Measurements from ENCODE around the gene C6orf89.

DNA sequence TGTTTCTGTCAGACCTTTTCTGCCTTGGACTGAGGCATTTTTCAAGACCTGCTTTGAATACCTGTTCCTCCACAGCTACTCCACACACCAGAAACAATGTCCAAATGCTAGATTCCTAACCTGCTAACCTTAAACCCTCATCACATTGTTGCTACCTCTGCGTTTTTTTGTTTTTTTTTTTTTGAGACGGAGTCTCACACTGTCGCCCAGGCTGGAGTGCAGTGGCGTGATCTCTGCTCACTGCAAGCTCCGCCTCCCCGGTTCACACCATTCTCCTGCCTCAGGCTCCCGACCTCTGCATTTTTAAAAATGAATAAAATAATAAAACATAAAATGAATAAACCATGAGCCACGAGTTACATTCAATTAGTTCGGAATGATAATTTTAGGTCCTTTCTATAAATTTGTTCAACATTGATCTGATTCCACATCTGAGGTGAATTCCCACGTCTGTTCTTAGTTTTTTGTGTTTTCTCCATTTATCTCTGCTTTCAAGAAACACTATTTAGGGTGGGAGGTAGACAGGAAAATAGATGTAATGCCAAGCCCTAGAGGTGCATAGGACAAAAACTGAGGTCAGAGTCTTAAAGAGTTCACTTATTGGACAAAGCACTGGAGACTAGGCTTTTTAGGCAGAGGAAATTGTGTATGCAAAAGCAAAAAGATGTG lies 1.3 kb downstream of the C6orf89 start:
- TF ChIP-seq, protein P1, sequence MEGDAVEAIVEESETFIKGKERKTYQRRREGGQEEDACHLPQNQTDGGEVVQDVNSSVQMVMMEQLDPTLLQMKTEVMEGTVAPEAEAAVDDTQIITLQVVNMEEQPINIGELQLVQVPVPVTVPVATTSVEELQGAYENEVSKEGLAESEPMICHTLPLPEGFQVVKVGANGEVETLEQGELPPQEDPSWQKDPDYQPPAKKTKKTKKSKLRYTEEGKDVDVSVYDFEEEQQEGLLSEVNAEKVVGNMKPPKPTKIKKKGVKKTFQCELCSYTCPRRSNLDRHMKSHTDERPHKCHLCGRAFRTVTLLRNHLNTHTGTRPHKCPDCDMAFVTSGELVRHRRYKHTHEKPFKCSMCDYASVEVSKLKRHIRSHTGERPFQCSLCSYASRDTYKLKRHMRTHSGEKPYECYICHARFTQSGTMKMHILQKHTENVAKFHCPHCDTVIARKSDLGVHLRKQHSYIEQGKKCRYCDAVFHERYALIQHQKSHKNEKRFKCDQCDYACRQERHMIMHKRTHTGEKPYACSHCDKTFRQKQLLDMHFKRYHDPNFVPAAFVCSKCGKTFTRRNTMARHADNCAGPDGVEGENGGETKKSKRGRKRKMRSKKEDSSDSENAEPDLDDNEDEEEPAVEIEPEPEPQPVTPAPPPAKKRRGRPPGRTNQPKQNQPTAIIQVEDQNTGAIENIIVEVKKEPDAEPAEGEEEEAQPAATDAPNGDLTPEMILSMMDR (optimal IDR thresholded peaks at IDR 0.05 in 1 of 3, IDR thresholded peaks at IDR 0.05 in 1 of 3, conservative IDR thresholded peaks at IDR 0.05 in 1 of 3; ENCODE audit: extremely low read depth in 1 of 3, insufficient read depth in 2 of 3, low read length in 3 of 3): no peak
- TF ChIP-seq EZH2 (IDR thresholded peaks at IDR 0.05; ENCODE audit: low read length): no peak

Measured in keratinocyte (primary cell).